GM19455 (cell line): ENCODE measurements around the gene HAO2.
"Not testable (repeated sequence)": the region's sequence is repeated elsewhere in the genome, so short reads cannot be mapped to it uniquely, and the experiment has no call there.

Source experiments
- ATAC-seq: cut with Tn5 transposase; IDR thresholded peaks from one replicate; pipeline ENCODE4 v1.9.1; 2021; ENCODE audit not compliant: unreplicated experiment

The HAO2 gene

DNA sequence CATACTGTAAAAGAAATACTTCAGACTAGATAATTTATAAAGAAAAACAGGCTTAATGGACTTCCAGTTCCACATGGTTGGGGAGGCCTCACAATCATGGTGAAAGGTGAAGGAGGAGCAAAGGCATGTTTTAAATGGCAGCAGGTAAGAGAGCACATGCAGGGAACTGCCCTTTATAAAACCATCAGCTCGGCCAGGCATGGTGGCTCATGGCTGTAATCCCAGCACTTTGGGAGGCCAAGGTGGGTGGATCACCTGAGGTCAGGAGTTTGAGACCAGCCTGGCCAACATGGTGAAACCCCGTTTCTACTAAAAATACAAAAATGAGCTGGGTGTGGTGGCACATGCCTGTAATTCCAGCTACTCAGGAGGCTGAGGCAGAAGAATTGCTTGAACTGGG lies 9.0 kb downstream of the HAO2 start:
- not testable (repeated sequence) for ATAC-seq

DNA sequence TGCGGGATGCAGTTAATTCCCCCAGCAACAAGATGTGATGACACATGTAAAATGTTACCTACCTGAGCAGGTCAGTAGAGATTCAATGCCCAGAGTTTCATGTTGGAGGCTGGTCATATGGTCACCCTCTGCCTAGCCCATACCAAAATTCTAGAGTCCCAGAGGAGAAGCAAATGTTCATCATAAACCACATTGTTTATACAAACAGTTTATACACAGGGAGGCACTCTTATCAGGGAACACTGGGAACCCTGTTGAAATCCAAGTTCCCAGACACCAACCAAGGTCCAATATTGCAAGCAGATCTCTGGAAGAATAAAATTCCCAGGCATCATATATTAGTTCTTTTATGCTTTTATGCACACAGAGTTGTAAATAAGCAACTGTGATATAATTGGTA lies 10.5 kb downstream of the HAO2 start:
- ATAC-seq, result no peak

DNA sequence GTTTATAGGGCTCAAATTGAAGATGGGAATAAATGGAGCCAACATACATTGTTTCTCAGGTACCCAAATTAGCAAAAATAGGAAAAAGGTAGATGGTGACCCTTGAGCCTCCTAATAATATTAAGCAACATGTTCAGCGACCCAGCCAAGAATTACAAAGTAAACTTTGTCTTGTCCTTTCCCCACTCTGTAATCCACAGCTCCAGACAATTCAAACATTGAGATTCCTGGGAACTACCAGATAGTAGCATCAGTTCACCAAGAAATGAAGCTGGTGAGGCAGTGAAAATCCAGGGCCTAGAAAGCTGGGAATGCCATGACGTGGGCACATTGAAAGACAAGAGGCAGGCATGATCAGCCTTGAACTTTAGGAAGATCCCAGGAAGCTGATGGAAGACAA lies 11.7 kb downstream of the HAO2 start:
- ATAC-seq, result no peak

DNA sequence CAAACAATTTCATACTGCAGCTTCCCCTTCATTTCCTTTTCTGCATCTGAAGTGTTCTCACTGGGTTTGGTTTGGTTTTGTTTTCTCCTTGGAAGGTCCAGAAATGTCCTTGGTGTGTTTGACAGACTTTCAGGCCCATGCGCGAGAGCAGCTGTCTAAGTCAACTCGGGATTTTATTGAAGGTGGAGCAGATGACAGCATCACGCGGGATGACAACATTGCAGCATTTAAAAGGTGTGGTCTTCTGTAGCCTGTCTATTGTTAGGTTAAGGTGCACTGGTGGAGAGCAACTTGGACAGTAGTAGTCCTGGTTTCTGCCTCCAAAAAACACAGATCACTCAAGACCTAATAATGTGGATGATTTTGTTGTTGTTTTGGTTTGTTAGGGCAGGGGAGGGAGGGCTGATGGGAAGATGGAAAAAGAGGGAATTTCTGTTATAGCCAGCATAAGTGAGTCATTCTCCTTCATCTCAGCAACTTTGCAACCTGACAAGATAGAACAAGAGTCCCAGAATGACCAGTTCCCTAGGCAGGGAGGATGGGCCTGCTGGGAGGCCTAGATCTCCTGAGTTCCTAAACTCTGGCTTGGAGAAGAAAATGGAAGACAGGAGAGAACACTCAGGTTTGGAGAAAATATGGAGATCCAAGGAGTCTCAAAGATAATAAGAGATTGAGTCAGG lies 12.5 kb downstream of the HAO2 start:
- no peak for ATAC-seq

DNA sequence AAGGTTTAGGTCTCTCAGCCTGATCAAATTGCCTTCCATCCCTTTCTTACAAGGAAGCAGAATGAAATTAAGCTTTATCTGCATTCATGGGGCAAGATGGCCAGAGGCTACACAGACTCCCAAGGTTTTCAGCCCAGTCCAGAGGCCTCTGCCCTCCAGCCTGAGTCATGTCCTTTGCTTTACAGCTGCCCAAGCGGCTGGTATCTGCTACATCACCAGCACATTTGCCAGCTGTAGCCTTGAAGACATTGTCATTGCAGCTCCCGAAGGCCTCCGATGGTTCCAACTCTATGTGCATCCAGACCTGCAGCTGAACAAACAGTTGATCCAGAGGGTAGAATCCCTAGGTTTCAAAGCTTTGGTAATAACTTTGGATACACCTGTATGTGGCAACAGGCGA lies 16.0 kb downstream of the HAO2 start:
- ATAC-seq, result no peak

DNA sequence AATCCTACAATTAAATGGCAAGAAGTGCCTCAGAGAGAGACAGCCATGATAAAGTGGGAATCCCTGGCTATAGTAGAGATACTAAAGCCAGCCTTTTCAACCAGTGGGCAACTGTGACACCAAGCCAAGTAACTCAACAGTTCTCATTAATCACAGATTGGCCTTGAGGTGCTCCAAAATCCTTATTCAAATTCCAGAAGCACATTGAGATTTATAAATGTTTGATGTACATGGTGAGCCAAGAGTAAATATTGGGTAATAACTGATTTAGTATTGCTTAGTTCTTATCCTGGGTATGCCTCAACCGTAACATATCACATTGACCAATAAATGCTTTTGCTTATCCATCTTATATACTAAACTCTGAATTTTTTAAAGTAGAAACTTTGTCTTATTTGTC lies 17.1 kb downstream of the HAO2 start:
- ATAC-seq, result no peak

DNA sequence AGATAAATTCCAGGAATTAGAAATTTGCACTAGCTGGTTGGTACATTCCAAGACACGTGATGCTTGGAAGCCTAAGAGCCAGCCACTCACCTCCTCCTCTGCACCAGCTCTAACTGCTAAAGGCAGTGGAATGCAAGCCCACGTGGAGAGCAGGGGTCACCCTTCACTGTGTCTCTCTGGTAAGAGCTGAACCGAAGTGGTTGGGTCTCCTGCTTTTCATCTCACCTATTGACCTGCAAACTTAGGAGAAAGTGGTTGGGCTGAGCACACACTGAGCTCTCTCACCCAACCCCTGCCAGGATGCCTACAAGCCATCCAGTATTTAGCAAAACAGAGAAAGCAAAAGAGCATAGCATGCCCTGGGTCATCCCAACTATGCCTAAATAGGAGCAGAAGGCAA lies 19.3 kb downstream of the HAO2 start:
- ATAC-seq, result no peak

DNA sequence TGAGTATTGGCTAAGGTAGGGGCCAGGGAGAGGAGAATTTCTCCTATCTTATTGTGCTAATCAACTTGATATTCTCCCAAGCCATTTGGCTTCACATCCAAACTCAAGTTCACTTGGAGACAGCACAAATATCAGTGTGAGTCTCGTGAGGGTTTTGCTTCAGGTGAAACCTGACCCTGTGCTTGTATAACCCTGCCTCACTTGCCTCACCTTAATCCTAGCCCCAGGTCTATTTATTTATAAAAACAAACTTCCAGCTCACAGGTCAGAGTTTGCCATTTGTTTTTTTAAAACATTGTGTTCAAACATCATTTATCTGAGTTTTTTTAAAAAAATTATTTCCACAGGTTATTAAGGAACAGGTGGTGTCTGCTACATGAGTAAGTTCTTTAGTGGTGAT lies 19.9 kb downstream of the HAO2 start:
- ATAC-seq, result no peak

DNA sequence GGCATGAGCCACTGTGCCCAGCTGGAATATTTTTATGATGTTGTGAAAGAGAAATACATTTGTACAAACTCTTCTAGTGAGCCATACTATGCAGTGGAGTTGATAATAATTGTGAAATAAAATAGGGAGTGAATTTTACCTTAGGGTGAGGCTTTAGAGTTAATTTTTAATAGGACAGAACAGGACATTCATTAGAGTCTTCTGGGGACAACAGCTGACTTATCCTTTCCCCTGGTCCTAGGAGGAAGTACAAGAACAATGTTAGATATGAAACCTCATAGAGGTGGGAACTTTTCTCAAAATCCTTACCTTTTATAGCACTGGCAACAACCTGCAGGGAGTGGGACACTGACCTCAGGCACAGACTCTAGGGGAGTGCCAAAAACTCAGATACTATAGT lies 21.9 kb downstream of the HAO2 start:
- ATAC-seq, result no peak

DNA sequence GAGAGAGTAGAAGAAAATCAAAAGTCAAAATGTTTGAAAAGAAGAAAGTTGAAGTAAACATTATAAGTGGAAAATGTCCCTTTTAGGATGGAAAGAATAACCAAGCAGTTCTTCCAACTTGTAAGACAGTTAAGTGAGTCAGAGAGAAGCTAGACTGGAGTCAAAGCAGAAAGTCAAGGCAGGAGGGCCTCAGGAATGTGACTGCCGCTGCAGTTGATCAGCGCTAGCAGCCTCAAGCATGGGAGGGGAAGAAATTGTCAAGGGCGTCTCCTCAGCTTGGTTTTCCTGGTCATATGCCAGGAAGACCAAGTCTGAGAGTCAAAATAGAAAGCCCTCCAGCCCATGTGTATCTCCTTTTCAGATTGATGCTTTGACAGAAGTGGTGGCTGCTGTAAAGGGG lies 23.2 kb downstream of the HAO2 start:
- no peak for ATAC-seq

DNA sequence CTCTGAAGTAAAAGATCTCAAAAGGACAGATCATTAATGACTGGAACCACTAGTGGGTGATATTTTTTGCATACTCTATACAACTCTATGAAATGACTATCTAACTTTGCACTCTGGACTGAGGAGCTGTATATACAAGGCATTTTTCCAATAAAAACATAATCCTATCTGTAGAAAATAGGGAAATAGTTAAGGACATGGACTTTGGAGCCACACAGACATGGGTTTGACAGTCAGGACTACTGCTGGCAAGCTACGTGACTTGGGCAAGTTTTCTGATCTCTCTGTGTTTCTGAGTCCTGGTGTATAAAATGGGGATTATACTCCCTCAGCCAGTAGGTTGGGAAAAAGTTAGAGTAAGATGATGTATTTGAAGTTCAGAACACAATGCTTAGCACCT lies 25.5 kb downstream of the HAO2 start:
- no peak for ATAC-seq

DNA sequence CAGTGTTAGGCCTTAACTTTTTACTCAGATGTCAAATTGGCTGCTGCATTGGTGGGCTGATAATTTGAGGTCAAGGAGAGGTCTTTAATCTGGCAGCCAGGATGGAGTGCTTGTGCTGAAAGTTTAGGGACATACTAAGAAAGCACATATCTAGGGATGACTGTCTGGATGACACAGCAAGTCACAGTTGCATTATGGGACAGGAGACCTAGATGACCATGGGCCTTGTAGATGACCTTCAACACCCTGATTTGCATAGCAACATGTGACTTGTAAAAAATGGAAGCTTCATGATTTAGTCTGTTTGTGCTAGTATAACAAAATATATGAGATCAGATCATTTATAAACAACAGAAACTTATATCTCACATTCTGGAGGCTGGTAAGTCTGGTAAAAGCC lies 28.4 kb downstream of the HAO2 start:
- no peak for ATAC-seq

DNA sequence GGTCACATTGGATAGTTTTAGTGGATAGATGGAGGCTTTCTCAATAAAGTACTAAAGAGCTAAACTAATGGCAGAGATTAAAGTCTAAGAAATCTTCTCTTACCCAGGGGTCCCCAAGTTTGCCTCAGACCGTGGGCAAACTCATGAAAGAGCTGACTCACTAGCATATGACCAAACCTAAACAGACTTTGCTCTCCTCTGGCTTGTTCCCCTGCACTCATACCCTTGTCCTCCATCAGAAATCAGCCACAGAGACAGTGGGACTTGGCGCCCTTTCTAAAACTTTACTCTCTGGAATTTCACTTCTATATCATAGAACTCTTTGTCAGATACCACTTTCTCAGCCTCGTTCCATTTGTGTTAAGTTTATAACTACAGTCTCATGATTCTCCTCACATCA lies 29.4 kb downstream of the HAO2 start:
- ATAC-seq, result no peak

DNA sequence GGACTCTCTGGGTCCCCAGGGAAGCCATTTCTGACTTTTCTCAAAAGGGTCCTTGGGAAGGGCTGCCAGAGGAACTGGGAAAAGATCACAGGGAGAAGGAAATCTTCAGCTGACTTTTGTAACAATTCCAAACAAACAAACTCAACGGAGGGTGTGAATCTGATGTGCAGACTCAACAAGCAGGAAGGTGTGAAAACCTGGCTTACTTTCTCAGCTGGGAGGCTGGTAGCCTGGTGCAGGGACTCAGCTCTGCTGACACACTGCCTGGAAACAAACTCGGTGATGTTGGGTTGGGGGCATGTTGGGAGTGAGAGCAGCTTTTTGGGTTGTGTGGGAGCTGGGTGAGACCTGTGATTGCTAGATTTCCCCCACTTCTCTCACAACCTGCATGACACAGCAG lies 36.2 kb downstream of the HAO2 start:
- ATAC-seq, result no peak

DNA sequence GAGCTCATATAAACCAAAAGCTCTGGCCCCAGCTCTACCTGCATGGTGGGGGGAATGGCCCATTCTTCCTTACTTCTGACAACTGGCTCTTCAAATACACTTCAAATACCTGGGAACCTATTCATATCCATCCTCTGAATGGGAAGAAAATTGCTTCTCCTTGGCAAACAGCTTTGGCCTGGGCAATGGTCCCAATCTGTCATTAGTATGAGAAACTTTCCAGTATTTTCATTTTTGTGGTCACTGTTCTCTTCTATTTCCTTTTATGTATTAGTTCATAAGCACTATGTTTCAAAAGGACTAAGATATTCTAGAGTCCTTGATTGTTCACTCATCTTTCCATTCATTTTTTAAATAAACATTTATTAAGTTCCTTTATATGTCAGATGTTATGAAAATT lies 41.1 kb downstream of the HAO2 start:
- no peak for ATAC-seq

DNA sequence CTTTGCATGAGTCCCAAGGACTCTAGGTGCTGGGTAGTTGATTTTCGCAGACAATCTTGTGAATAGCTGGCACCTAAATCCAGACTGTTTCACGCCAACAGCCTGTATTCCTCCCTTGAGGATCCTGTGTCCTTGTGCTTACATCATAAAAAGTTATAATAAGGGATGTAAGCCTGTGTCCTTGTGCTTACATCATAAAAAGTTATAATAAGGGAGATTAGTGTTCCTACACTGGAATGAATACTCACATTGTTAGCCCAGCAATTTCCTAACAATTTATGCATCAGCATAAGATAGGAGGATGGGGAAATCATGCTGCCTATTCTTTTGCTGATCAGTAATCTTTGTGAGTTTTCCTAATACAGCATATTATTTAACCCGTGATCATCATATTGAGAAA lies 42.4 kb downstream of the HAO2 start:
- no peak for ATAC-seq

DNA sequence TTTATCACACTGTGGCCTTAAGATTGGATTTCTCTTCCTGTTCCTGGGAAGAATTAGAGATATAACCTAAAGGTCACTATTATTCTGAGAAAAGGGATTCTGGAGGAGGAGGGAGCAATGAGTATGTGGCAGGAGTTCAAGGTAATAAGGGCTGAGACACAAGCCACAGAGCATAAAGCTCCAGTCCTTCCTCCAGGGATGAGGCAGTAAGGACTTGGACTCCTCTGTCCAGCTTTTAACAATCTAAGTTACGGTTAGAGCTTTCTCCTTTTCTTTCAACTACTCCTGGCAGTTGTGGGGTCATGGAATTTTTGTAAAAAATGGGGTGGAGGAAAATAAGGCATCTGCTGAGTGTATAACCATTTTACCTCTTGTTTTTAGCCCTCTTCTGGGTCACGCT lies 46.4 kb downstream of the HAO2 start, which contains the start of gene HSD3B2:
HSD3B2 (plus strand) TSS at position 201 of the 400 bp plus-strand sequence. CDS start 270 bp downstream, outside the sequence.
- ATAC-seq, result no peak

DNA sequence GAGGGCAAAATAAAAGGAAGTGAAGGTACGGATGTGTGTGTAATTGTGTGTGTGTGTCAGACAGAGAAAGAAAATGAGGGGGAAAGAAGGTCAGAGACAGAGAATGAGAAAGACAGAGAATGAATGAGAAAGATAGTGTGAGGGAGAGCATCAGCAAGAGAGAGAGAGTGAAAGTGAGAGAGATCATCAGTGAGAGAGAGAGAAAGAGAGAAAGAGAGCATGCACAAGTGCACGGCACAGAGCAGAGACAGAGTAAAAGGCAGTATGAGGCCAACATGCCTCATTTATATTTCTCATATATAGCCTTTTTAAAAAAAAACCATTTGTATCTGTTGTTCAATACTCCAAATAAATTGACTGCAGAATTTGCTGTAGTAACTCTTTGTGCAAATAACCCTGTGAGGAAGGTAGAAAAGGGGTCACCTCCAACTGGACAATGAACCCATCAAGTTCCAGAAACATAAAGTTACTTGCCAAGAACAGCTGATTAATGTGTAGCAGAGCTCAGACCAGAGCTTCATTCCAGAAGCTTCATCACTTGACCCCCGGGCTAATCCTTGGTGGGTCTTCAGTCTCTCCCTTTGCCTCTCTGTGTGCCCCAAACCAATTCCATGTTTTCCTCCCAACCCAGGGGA lies 47.5 kb downstream of the HAO2 start:
- no peak for ATAC-seq

DNA sequence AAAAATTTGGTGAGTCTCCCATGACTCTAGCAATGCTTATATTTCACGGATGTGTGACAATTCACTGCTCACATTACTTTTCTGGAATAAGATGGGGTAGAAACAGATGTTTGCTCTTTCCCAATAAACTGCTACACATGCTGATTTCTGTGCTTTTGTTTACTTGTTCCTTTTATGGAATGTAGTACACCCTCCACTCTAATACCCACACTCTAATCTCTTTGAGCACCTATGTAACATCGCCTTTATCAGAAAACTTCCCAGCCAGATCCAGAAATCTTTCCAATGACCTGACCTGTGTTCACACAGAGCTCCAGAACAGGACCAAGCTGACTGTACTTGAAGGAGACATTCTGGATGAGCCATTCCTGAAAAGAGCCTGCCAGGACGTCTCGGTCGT lies 50.5 kb downstream of the HAO2 start:
- no peak for ATAC-seq

DNA sequence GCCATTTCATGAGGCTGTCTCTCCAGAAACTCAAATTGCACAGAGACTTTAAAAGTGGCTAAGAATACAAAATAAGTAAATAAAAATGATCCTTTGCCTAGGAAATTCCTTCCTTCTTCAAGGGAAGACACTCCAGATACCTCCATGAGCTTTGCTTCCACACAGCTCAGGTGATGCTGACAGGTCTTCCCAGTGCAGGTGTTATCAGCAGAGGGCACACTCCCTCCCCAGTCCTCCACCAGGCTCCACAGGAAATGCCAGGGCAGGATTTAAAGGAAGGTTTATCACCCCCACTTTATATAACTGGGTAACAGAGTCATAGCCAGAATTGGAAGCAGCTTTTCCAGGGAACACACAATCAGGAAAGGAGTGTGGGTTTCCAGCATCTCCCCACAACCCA lies 52.1 kb downstream of the HAO2 start:
- ATAC-seq, result no peak

DNA sequence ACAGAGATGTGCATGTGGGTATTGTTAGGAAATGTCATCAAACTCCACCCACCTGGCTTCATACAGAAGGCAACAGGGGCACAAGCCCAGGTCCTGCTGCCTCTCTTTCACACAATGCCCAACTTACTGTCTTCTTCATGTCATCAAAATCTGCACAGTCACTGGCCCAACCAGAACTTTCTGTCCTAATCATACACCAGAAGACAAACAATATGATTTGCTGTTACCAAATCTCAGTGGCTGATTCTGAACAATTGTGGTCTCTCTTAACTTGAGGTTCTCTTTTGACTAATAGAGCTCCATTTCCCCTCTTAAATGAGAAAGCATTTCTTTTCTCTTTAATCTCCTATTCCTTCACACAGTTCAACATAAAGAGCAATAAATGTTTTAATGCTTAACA lies 54.0 kb downstream of the HAO2 start:
- no peak for ATAC-seq

DNA sequence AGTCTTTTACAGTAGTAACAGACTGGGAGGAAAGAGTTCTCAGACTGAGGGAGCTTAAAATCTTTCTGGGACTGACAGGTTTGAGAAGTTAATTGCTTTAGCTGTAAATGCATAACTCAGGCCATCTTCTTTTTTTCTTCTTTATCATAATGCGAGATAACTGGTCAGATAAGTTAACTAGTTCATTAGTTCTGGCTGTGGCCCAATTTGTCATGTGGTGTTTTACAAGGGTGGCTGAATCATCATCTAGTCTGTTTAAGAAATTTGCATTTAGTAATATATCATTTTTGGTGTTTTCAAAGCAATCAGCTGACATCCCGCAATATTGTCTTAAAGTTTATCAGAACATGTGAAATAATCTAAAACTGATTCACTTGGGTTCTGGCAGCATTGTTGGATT lies 60.4 kb downstream of the HAO2 start:
- ATAC-seq, result no peak

DNA sequence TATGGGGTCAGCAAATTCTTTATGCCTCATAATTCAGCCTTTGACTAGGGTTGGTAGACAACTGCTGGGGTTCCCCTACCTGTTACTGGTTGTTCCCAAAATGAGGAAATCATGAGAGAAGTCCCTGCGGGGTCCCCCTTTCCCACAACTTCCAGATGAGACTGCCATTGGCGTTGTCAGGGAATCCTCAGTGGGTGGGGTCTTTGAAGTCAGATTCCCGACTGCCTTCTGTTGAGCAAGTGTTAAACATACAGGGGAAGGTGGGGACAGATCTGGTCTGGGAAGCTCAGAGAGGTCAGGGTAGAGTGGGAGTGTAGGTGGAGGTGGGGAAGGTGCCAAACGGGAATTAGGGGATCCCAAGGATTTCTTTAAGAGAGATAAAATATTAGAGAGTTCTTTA lies 61.1 kb downstream of the HAO2 start:
- ATAC-seq, result no peak
